Activated T-cell treated with anti-CD3 and anti-CD28 coated beads, Interleukin-2, amount 50 U/mL, for 24 hours (primary cell): ENCODE results near the gene DRG2.

Source experiments
- DNase-seq: peaks from one replicate; pipeline ENCODE4 v3.0.0-alpha.2; 2020
- H3K27ac Mint-ChIP-seq: 2 replicates; pipeline ENCODE4 v1.8.0; 2020; ENCODE audit warnings: mild to moderate bottlenecking, mixed read lengths
- H3K27me3 Mint-ChIP-seq: 2 replicates; pipeline ENCODE4 v1.8.0; 2020; ENCODE audit warnings: mixed read lengths
- H3K36me3 Mint-ChIP-seq: 2 replicates; pipeline ENCODE4 v1.8.0; 2020; ENCODE audit warnings: low read depth, mixed read lengths
- H3K4me1 Mint-ChIP-seq: 2 replicates; pipeline ENCODE4 v1.8.0; 2020; ENCODE audit warnings: low read depth, mixed read lengths
- H3K4me3 Mint-ChIP-seq: 2 replicates; pipeline ENCODE4 v1.8.0; 2020; ENCODE audit warnings: mild to moderate bottlenecking, moderate library complexity, mixed read lengths
- H3K9me3 Mint-ChIP-seq: 2 replicates; pipeline ENCODE4 v1.8.0; 2020; ENCODE audit warnings: mixed read lengths

DRG2 gene

GRCh38 chr17:18087610-18088491, at the start of gene DRG2:
Gene DRG2 (plus strand): TSS chr17:18087948. CDS start chr17:18088024, 76 bp downstream.
- Mint-ChIP-seq H3K4me1 (peaks cover 25% of the 10 kb centered on the region), H3K27me3 (no peaks in the 10 kb centered on the region), H3K4me3 (peak within 1 kb of the TSS; percentile 99), H3K9me3 (no peaks in the 10 kb centered on the region), H3K36me3 (peaks cover 42% of the 10 kb centered on the region), H3K27ac (peak within 1 kb of the TSS; percentile 98)
- peak; percentile 96 for DNase-seq

- peak overlapping the region; percentile 97 for H3K4me3 Mint-ChIP-seq
- peak overlapping the region; percentile 99 for H3K27ac Mint-ChIP-seq
- H3K27me3 Mint-ChIP-seq, result no peaks in the 10 kb centered on the region
- peaks cover 58% of the 10 kb centered on the region for H3K4me1 Mint-ChIP-seq
- no peaks in the 10 kb centered on the region for H3K9me3 Mint-ChIP-seq
- peak; percentile 65 for DNase-seq
- peaks cover 21% of the 10 kb centered on the region for H3K36me3 Mint-ChIP-seq
Observed at GRCh38 chr17:18038149-18038850, 49.4 kb upstream of the DRG2 start.

- H3K36me3 Mint-ChIP-seq, result peaks cover 21% of the 10 kb centered on the region
- H3K4me3 Mint-ChIP-seq, result peak within 1 kb of the TSS; percentile 97
- no peaks in the 10 kb centered on the region for H3K27me3 Mint-ChIP-seq
- peaks cover 54% of the 10 kb centered on the region for H3K4me1 Mint-ChIP-seq
- peak; percentile 99 for DNase-seq
- peak within 1 kb of the TSS; percentile 99 for H3K27ac Mint-ChIP-seq
- no peaks in the 10 kb centered on the region for H3K9me3 Mint-ChIP-seq
Observed at GRCh38 chr17:18038861-18039534, 48.8 kb upstream of the DRG2 start, which contains the start of the genes ATPAF2 and GID4. Gene ATPAF2 (minus strand): TSS chr17:18039168. CDS start chr17:18039013, 155 bp downstream. Gene GID4 (plus strand): TSS chr17:18039408. CDS start chr17:18039465, 57 bp downstream.

- H3K4me1 Mint-ChIP-seq, result peaks cover 54% of the 10 kb centered on the region
- no peaks in the 10 kb centered on the region for H3K9me3 Mint-ChIP-seq
- H3K27ac Mint-ChIP-seq, result peak overlapping the region; percentile 99
- no peak for DNase-seq
- H3K36me3 Mint-ChIP-seq, result peaks cover 21% of the 10 kb centered on the region
- H3K4me3 Mint-ChIP-seq, result peak overlapping the region; percentile 97
- H3K27me3 Mint-ChIP-seq, result no peaks in the 10 kb centered on the region
Observed at GRCh38 chr17:18039535-18040260, 48.0 kb upstream of the DRG2 start.

GRCh38 chr17:18040261-18040858, 47.4 kb upstream of the DRG2 start:
- Mint-ChIP-seq H3K36me3 (peaks cover 26% of the 10 kb centered on the region), H3K27me3 (no peaks in the 10 kb centered on the region), H3K4me1 (peaks cover 54% of the 10 kb centered on the region)

GRCh38 chr17:18041776-18042175, 46.0 kb upstream of the DRG2 start:
- H3K9me3 Mint-ChIP-seq, result no peaks in the 10 kb centered on the region
- no peaks in the 10 kb centered on the region for H3K27me3 Mint-ChIP-seq

More at GRCh38 chr17:18040261-18040858, 47.4 kb upstream of the DRG2 start:
- Mint-ChIP-seq H3K4me3 (peak overlapping the region; percentile 97), H3K27ac (peak overlapping the region; percentile 93), H3K9me3 (no peaks in the 10 kb centered on the region)
- peak; percentile 34 for DNase-seq

GRCh38 chr17:18042983-18043382, 44.8 kb upstream of the DRG2 start:
- no peak overlapping the region for H3K27ac Mint-ChIP-seq
- H3K27me3 Mint-ChIP-seq, result no peaks in the 10 kb centered on the region
- H3K36me3 Mint-ChIP-seq, result peaks cover 45% of the 10 kb centered on the region

More at GRCh38 chr17:18041776-18042175, 46.0 kb upstream of the DRG2 start:
- H3K4me3 Mint-ChIP-seq, result peak overlapping the region; percentile 97
- peaks cover 48% of the 10 kb centered on the region for H3K4me1 Mint-ChIP-seq
- no peak for DNase-seq
- H3K27ac Mint-ChIP-seq, result no peak overlapping the region
- peaks cover 36% of the 10 kb centered on the region for H3K36me3 Mint-ChIP-seq

GRCh38 chr17:18043491-18043890, 44.3 kb upstream of the DRG2 start:
- DNase-seq, result no peak
- Mint-ChIP-seq H3K4me1 (peaks cover 34% of the 10 kb centered on the region), H3K36me3 (peaks cover 47% of the 10 kb centered on the region), H3K9me3 (no peaks in the 10 kb centered on the region), H3K4me3 (no peak overlapping the region), H3K27me3 (no peaks in the 10 kb centered on the region), H3K27ac (no peak overlapping the region)

More at GRCh38 chr17:18042983-18043382, 44.8 kb upstream of the DRG2 start:
- Mint-ChIP-seq H3K4me3 (no peak overlapping the region), H3K4me1 (peaks cover 38% of the 10 kb centered on the region), H3K9me3 (no peaks in the 10 kb centered on the region)
- DNase-seq, result no peak

- Mint-ChIP-seq H3K4me1 (peaks cover 32% of the 10 kb centered on the region), H3K4me3 (no peak overlapping the region), H3K27ac (no peak overlapping the region), H3K27me3 (no peaks in the 10 kb centered on the region), H3K9me3 (no peaks in the 10 kb centered on the region), H3K36me3 (peaks cover 44% of the 10 kb centered on the region)
- DNase-seq, result no peak
Observed at GRCh38 chr17:18044609-18045008, 43.1 kb upstream of the DRG2 start.

GRCh38 chr17:18045691-18046350, 41.9 kb upstream of the DRG2 start:
- no peak overlapping the region for H3K4me3 Mint-ChIP-seq
- no peak for DNase-seq
- H3K9me3 Mint-ChIP-seq, result no peaks in the 10 kb centered on the region
- H3K36me3 Mint-ChIP-seq, result peaks cover 39% of the 10 kb centered on the region
- H3K4me1 Mint-ChIP-seq, result peaks cover 23% of the 10 kb centered on the region
- no peak overlapping the region for H3K27ac Mint-ChIP-seq
- H3K27me3 Mint-ChIP-seq, result no peaks in the 10 kb centered on the region

GRCh38 chr17:18055597-18055996, 32.2 kb upstream of the DRG2 start:
- no peaks in the 10 kb centered on the region for H3K9me3 Mint-ChIP-seq
- H3K4me3 Mint-ChIP-seq, result no peak overlapping the region
- no peaks in the 10 kb centered on the region for H3K27me3 Mint-ChIP-seq
- H3K4me1 Mint-ChIP-seq, result no peaks in the 10 kb centered on the region
- DNase-seq, result no peak
- H3K36me3 Mint-ChIP-seq, result peaks cover 62% of the 10 kb centered on the region
- no peak overlapping the region for H3K27ac Mint-ChIP-seq

GRCh38 chr17:18056214-18056613, 31.5 kb upstream of the DRG2 start:
- no peaks in the 10 kb centered on the region for H3K9me3 Mint-ChIP-seq
- no peak overlapping the region for H3K27ac Mint-ChIP-seq
- peaks cover 67% of the 10 kb centered on the region for H3K36me3 Mint-ChIP-seq
- H3K4me1 Mint-ChIP-seq, result no peaks in the 10 kb centered on the region
- H3K27me3 Mint-ChIP-seq, result no peaks in the 10 kb centered on the region
- H3K4me3 Mint-ChIP-seq, result no peak overlapping the region
- no peak for DNase-seq

GRCh38 chr17:18059283-18059682, 28.5 kb upstream of the DRG2 start:
- Mint-ChIP-seq H3K27me3 (no peaks in the 10 kb centered on the region), H3K4me3 (no peak overlapping the region), H3K27ac (peak overlapping the region; percentile 11), H3K36me3 (peaks cover 80% of the 10 kb centered on the region), H3K9me3 (no peaks in the 10 kb centered on the region), H3K4me1 (no peaks in the 10 kb centered on the region)
- DNase-seq, result no peak
